ENCODE measurements around the gene PPP2R2B. TPM values are rescaled to one million over a fixed set of nuclear protein-coding genes. Genes with fewer than 3 reads are reported as not detected.

PPP2R2B gene
- polyA plus RNA-seq, 3 donors = 0.08 TPM; not detected in 2

DNA sequence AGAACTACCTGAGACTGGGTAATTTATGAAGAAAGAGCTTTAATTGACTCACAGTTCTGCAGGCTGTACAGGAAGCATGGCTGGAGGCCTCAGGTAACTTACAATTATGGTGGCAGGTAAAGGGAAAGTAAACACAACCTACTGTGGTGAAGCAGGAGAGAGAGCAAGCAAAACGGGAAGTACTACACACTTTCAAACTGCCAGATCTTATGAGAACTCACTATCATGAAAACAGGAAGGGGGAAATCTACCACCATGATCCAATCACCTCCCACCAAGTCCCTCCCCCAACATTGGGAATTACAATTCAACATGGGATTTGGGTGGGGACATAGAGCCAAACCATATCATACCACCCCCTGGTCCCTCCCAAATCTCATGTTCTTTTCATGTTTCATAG is 303.8 kb downstream of the PPP2R2B start:
- H4K20me1 ChIP-seq (ENCODE audit: insufficient read depth, low read length) = no peaks in the 10 kb centered on the region
- H3K36me3 Mint-ChIP-seq = no peaks in the 10 kb centered on the region
- no peak for DNase-seq
- no peak overlapping the region for H3K27ac Mint-ChIP-seq
- no peak overlapping the region for H2AFZ ChIP-seq (ENCODE audit: insufficient read depth, low read depth, low read length, poor library complexity, severe bottlenecking)
- H3K79me2 ChIP-seq (ENCODE audit: insufficient read depth, low read length) = no peaks in the 10 kb centered on the region
- no peaks in the 10 kb centered on the region for H3K36me3 ChIP-seq (replicated peaks in 1 of 2; ENCODE audit: control insufficient read depth in 1 of 2, insufficient read depth in 2 of 2, low read length in 2 of 2)
- no peak overlapping the region for H3K4me2 ChIP-seq (replicated peaks; ENCODE audit: extremely low read depth, low read length, poor library complexity, severe bottlenecking)
- peaks cover 4 to 13% (median 9%) of the 10 kb centered on the region in 7 donors for H3K9me3 Mint-ChIP-seq
- H3K4me1 Mint-ChIP-seq = peaks cover 4% of the 10 kb centered on the region
- no peak overlapping the region for H3K4me3 ChIP-seq (replicated peaks in 1 of 3; ENCODE audit: low read depth in 2 of 3, low read length in 3 of 3)
- H3K27me3 Mint-ChIP-seq (ENCODE audit: low read depth in 3 of 3) = no peaks in the 10 kb centered on the region
- no peaks in the 10 kb centered on the region for H3K27me3 ChIP-seq (ENCODE audit: control insufficient read depth in 2 of 2, insufficient read depth in 2 of 2, low read length in 2 of 2)
- H3K9me3 ChIP-seq (replicated peaks in 1 of 2; ENCODE audit: control insufficient read depth in 1 of 2, insufficient read depth in 1 of 2, low read length in 2 of 2) = peaks cover 0 to 9% of the 10 kb centered on the region in 2 donors
- WGBS (ENCODE audit: insufficient coverage) = no CpG with 5 or more reads among the region's 1 CpG
- no peaks in the 10 kb centered on the region for H3K4me1 ChIP-seq (ENCODE audit: control insufficient read depth in 1 of 2, insufficient read depth in 2 of 2, low read length in 2 of 2)
- no peak overlapping the region for H3K4me3 Mint-ChIP-seq
- H3K27ac ChIP-seq (ENCODE audit: low read depth in 1 of 2, low read length in 2 of 2) = no peak overlapping the region
- H3K9ac ChIP-seq (ENCODE audit: insufficient read depth, low read length, poor library complexity, severe bottlenecking) = no peak overlapping the region
- intact Hi-C loops (cut with micrococcal nuclease) = no loop called here
- TF ChIP-seq, protein P1, sequence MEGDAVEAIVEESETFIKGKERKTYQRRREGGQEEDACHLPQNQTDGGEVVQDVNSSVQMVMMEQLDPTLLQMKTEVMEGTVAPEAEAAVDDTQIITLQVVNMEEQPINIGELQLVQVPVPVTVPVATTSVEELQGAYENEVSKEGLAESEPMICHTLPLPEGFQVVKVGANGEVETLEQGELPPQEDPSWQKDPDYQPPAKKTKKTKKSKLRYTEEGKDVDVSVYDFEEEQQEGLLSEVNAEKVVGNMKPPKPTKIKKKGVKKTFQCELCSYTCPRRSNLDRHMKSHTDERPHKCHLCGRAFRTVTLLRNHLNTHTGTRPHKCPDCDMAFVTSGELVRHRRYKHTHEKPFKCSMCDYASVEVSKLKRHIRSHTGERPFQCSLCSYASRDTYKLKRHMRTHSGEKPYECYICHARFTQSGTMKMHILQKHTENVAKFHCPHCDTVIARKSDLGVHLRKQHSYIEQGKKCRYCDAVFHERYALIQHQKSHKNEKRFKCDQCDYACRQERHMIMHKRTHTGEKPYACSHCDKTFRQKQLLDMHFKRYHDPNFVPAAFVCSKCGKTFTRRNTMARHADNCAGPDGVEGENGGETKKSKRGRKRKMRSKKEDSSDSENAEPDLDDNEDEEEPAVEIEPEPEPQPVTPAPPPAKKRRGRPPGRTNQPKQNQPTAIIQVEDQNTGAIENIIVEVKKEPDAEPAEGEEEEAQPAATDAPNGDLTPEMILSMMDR (IDR thresholded peaks at IDR 0.05) = no peak

DNA sequence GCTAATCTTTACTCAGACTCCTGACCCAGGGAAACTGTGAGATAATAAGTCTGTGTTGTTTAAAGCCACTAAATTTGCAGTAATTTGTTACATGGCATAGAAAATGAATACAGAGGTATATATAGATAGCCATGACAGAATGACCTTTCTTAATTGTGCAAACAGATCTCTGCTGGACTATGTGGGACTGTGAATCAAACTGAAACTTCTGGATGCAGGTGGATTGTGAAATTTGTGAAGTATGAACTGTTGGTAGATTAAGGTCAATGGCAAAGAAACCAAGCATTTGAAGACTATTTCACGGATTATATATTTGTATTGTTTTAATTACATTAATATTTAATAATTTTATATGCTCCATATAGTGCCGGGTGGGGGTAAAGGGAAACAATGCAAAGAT is 310.4 kb downstream of the PPP2R2B start:
- Mint-ChIP-seq H3K9me3 (no peaks in the 10 kb centered on the region), H3K27me3 (ENCODE audit: low read depth in 3 of 3) (no peaks in the 10 kb centered on the region), H3K4me3 (no peak overlapping the region), H3K36me3 (no peaks in the 10 kb centered on the region), H3K4me1 (peaks cover 4% of the 10 kb centered on the region), H3K27ac (no peak overlapping the region)
- intact Hi-C loops (cut with micrococcal nuclease) = no loop called here
- WGBS (ENCODE audit: insufficient coverage) = no CpG with 5 or more reads among the region's 2 CpGs
- H3K4me2 ChIP-seq (replicated peaks; ENCODE audit: extremely low read depth, low read length, poor library complexity, severe bottlenecking) = no peak overlapping the region
- no peaks in the 10 kb centered on the region for H3K4me1 ChIP-seq (ENCODE audit: control insufficient read depth in 1 of 2, insufficient read depth in 2 of 2, low read length in 2 of 2)
- H3K9me3 ChIP-seq (replicated peaks in 1 of 2; ENCODE audit: control insufficient read depth in 1 of 2, insufficient read depth in 1 of 2, low read length in 2 of 2) = no peaks in the 10 kb centered on the region
- H3K36me3 ChIP-seq (replicated peaks in 1 of 2; ENCODE audit: control insufficient read depth in 1 of 2, insufficient read depth in 2 of 2, low read length in 2 of 2) = no peaks in the 10 kb centered on the region
- H2AFZ ChIP-seq (ENCODE audit: insufficient read depth, low read depth, low read length, poor library complexity, severe bottlenecking) = no peak overlapping the region
- H3K27ac ChIP-seq (ENCODE audit: low read depth in 1 of 2, low read length in 2 of 2) = no peak overlapping the region
- H3K9ac ChIP-seq (ENCODE audit: insufficient read depth, low read length, poor library complexity, severe bottlenecking) = no peak overlapping the region
- TF ChIP-seq, protein P1 (IDR thresholded peaks at IDR 0.05) = no peak
- H3K4me3 ChIP-seq (replicated peaks in 1 of 3; ENCODE audit: low read depth in 2 of 3, low read length in 3 of 3) = no peak overlapping the region
- H3K79me2 ChIP-seq (ENCODE audit: insufficient read depth, low read length) = no peaks in the 10 kb centered on the region
- DNase-seq = no peak
- H4K20me1 ChIP-seq (ENCODE audit: insufficient read depth, low read length) = no peaks in the 10 kb centered on the region
- H3K27me3 ChIP-seq (ENCODE audit: control insufficient read depth in 2 of 2, insufficient read depth in 2 of 2, low read length in 2 of 2) = no peaks in the 10 kb centered on the region
